Erythroblast (primary cell): ENCODE measurements around the gene PCDHA13.

ENCODE experiments used
- GATA1 ChIP-seq: IDR thresholded peaks from 2 replicates; pipeline ENCODE4 v1.6.1; 2011; ENCODE audit warnings: low read depth, mild to moderate bottlenecking, control low read depth, low read length, moderate library complexity
- POLR2A ChIP-seq: IDR thresholded peaks from 2 replicates; pipeline ENCODE4 v1.6.1; 2011; ENCODE audit warnings: mild to moderate bottlenecking, low read length

GRCh38 chr5:140877262-140877581, 4.7 kb upstream of the PCDHA13 start:
- TF ChIP-seq GATA1 (no peak), POLR2A (no peak)
